Measurements from ENCODE around the gene KLF8. TPM values are rescaled to one million over a fixed set of nuclear protein-coding genes. Genes with fewer than 3 reads are reported as not detected.

Gene KLF8
- total and polyA plus RNA-seq, 5 donors, result 5.2 to 7.8 (median 7.1) TPM

- intact Hi-C loops (cut with DNase I), result no loop called here
- DNase-seq (no peak), ATAC-seq (no peak)
- Histone ChIP-seq H3K4me3 (ENCODE audit: low read length) (no peak overlapping the region), H3K9me3 (ENCODE audit: control insufficient read depth, low read length) (no peaks in the 10 kb centered on the region), H3K4me1 (ENCODE audit: control insufficient read depth, insufficient read depth, low read length) (no peaks in the 10 kb centered on the region), H3K27me3 (ENCODE audit: control insufficient read depth, insufficient read depth) (no peaks in the 10 kb centered on the region), H3K27ac (ENCODE audit: low read length) (no peak overlapping the region)
- WGBS, result 95% methylated on average over 2 of the region's 2 CpGs
These were observed 78.4 kb downstream of the KLF8 start for GRCh38 chrX:56310581-56310980.

- intact Hi-C loops (cut with DNase I), result no loop called here
- WGBS, result 95% methylated on average over 3 of the region's 3 CpGs
These were observed 81.2 kb downstream of the KLF8 start for GRCh38 chrX:56313308-56313707.

GRCh38 chrX:56314334-56314733, 82.2 kb downstream of the KLF8 start:
- Histone ChIP-seq H3K27me3 (ENCODE audit: control insufficient read depth, insufficient read depth) (no peaks in the 10 kb centered on the region), H3K9me3 (ENCODE audit: control insufficient read depth, low read length) (no peaks in the 10 kb centered on the region), H3K4me1 (ENCODE audit: control insufficient read depth, insufficient read depth, low read length) (no peaks in the 10 kb centered on the region), H3K4me3 (ENCODE audit: low read length) (no peak overlapping the region), H3K27ac (ENCODE audit: low read length) (no peak overlapping the region)
- intact Hi-C loops (cut with DNase I), result no loop called here
- no peak for DNase-seq
- no peak for ATAC-seq
- WGBS, result 72% methylated on average over 3 of the region's 3 CpGs

More at GRCh38 chrX:56313308-56313707, 81.2 kb downstream of the KLF8 start:
- Histone ChIP-seq H3K9me3 (ENCODE audit: control insufficient read depth, low read length) (no peaks in the 10 kb centered on the region), H3K4me3 (ENCODE audit: low read length) (no peak overlapping the region), H3K27me3 (ENCODE audit: control insufficient read depth, insufficient read depth) (no peaks in the 10 kb centered on the region), H3K27ac (ENCODE audit: low read length) (no peak overlapping the region), H3K4me1 (ENCODE audit: control insufficient read depth, insufficient read depth, low read length) (no peaks in the 10 kb centered on the region)
- ATAC-seq (no peak), DNase-seq (no peak)

GRCh38 chrX:56318076-56318475, 85.9 kb downstream of the KLF8 start:
- no peak overlapping the region for H3K27ac ChIP-seq (ENCODE audit: low read length)
- no peaks in the 10 kb centered on the region for H3K4me1 ChIP-seq (ENCODE audit: control insufficient read depth, insufficient read depth, low read length)
- DNase-seq (no peak), ATAC-seq (no peak)
- no peaks in the 10 kb centered on the region for H3K27me3 ChIP-seq (ENCODE audit: control insufficient read depth, insufficient read depth)
- H3K9me3 ChIP-seq (ENCODE audit: control insufficient read depth, low read length), result no peaks in the 10 kb centered on the region
- no peak overlapping the region for H3K4me3 ChIP-seq (ENCODE audit: low read length)
- intact Hi-C loops (cut with DNase I), result no loop called here
- 74% methylated on average over 2 of the region's 2 CpGs for WGBS

GRCh38 chrX:56319165-56319564, 87.0 kb downstream of the KLF8 start:
- H3K4me3 ChIP-seq (ENCODE audit: low read length), result no peak overlapping the region
- no peaks in the 10 kb centered on the region for H3K27me3 ChIP-seq (ENCODE audit: control insufficient read depth, insufficient read depth)
- no peaks in the 10 kb centered on the region for H3K4me1 ChIP-seq (ENCODE audit: control insufficient read depth, insufficient read depth, low read length)
- H3K27ac ChIP-seq (ENCODE audit: low read length), result no peak overlapping the region
- DNase-seq (no peak), ATAC-seq (no peak)
- H3K9me3 ChIP-seq (ENCODE audit: control insufficient read depth, low read length), result no peaks in the 10 kb centered on the region
- intact Hi-C loops (cut with DNase I), result no loop called here

Data from right cardiac atrium (tissue), 5 donors.